GM19351 (cell line): ENCODE measurements around the gene CDK14.
"Not testable (repeated sequence)": the region's sequence is repeated elsewhere in the genome, so short reads cannot be mapped to it uniquely, and the experiment has no call there.

Experiments used
- ATAC-seq: cut with Tn5 transposase; IDR thresholded peaks from one replicate; pipeline ENCODE4 v1.9.1; 2021; ENCODE audit warnings: mild to moderate bottlenecking, moderate library complexity; ENCODE audit not compliant: unreplicated experiment

The CDK14 gene

DNA sequence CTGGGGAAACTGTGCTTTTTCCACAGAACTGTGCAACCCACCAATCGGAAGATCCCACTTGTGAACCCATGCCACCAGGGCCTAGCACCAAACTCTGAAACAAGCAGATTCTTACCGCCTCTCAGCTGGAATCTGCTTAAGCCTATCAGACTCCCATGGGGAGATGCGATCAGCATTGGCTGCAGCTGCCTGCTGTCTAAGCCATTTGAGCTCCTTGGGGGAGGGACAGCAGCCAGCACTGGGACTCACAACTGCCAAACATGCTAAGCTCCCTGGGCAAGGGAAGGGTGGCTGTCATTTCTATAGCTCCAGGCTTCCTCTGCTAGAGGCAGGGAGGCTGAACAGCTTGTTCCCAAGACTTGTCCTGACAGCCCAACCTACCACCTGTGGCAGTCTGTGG lies 283.8 kb downstream of the CDK14 start:
- ATAC-seq, result no peak

- ATAC-seq, result no peak
Observed at GRCh38 chr7:90886416-90886815, 290.3 kb downstream of the CDK14 start.

- no peak for ATAC-seq
Observed at GRCh38 chr7:90889210-90889609, 293.1 kb downstream of the CDK14 start.

DNA sequence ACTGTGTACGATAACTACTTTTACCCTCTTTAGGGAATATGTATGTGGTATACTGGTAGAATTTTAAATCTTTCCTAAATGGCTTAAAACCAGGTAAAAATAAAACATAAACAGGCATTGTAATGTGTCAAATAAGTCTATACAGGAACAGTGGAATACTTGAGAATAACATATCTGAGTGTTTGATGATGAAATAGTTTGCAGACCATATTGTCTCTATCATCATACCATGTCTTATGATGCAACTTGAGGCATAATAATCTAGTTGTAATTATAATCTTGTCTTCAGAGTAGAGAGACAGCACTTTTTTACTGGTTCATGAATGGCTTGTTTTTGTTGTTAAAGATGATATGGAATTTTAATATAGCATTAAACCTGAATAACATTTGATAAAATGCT lies 293.5 kb downstream of the CDK14 start:
- no peak for ATAC-seq

DNA sequence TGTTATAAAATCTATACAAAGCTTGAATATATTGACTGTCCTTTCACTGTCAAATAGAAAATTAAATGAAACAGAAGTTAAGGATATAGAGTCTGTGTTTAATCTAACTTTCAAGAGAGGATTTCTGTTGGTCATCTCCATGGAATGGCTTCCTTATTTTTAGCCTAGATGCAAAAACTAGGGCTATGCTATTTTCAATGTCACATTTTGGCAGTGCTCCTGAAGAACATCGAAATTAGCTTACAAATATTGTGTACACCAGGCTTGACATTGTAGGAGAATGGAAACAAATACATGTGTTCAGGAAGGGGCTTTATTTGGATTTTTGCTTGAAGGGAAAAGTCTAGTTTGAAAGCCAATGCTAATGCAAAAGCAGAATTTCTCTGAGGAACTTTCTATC lies 295.4 kb downstream of the CDK14 start:
- ATAC-seq, result no peak

DNA sequence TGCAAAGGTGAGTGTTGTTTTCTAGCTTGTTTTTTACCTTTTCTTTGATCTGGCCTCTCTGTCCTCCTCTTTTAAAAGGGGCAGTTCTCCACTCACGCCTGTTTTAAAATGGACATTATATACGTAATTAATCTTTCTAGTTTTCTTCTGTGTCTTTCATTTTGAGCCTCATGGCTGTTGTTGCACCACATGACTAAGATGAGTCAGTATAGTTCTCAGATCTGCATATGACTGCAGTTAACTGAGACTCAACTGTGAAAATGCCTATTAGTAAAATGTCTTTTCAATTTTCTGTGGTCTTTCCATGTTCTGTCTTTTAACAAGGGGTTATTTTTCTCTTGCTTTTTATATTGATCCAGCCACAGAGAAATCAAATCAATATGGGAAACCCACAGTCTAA lies 296.1 kb downstream of the CDK14 start:
- ATAC-seq, result peak; percentile 90

GRCh38 chr7:90894122-90894521 lies 298.0 kb downstream of the CDK14 start:
- ATAC-seq, result no peak

DNA sequence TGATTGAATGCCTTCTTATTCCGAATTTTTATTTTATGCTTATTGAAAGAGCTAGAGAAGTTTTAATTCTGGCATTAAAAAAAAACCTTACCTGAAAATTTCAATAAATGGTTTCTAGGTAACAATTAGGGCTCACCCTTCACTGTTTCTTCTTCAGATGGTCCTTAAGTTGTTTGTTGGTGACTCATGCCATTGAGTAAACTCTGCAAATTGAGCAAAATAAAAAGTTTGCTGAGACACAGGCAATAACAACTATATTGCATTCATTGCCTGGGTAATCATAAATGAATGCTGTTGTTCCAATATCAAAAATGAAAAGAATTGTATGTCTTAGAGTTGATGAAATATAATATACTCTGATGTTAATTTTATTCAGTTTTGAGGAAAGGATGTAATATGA lies 300.3 kb downstream of the CDK14 start:
- no peak for ATAC-seq

- peak; percentile 58 for ATAC-seq
Observed at GRCh38 chr7:90897961-90898469, 301.9 kb downstream of the CDK14 start.

- no peak for ATAC-seq
Observed at GRCh38 chr7:90900628-90901356, 304.7 kb downstream of the CDK14 start.

- no peak for ATAC-seq
Observed at GRCh38 chr7:90903841-90904240, 307.7 kb downstream of the CDK14 start.

- no peak for ATAC-seq
Observed at GRCh38 chr7:90910136-90910535, 314.0 kb downstream of the CDK14 start.

DNA sequence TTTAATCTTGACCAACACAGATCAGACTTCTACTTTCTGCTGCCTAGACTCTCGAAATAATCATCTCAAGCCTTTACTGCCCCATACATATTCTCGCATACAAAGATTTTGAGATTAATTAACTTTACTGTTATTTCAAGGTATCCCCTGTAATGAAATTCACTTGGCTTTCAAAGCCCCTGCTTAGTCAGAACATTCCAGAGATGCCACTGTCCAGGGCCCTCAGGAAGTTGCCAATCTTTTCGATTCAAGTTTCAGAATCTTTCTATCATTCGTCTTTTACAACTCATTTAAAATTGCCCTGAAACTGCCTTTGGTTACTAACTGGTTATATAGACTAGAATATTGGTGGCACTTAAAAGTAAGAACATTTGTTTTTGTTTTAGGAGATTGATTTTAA lies 320.2 kb downstream of the CDK14 start:
- no peak for ATAC-seq

DNA sequence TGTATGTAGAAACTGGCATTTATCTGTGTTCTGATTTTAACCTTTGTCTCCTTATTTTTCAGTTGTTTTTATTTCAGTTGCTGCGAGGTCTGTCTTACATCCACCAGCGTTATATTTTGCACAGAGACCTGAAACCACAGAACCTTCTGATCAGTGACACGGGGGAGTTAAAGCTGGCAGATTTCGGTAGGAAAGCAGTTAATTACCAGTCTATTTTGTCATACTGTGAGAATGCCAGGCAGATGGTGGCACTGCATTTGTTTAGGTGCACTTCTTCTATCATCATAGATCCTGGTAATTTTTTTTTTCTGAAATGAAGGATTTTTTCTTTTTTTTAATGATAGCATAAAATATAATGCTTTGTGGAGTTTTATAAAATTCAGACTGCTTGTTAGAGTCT lies 321.4 kb downstream of the CDK14 start:
- ATAC-seq, result no peak

DNA sequence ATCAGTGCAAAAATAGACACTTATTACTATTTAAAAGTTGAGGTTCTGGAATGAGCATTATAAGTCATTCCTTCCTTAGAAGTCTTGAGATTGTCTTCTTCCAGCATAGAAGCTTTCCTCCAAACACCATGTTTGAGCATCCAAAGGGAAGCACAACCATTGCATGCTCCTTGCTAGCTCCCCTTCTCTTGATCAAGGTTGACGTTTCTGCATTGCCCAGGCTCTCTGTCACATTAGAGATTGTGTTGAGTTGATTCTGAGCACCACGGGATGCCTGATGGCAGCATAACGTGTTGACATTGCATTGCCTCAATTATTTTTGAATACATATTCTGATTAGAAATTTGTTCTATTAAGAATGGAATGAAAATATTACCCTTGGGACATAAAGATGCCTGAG lies 322.2 kb downstream of the CDK14 start:
- ATAC-seq, result no peak

- no peak for ATAC-seq
Observed at GRCh38 chr7:90919816-90920215, 323.7 kb downstream of the CDK14 start.

- no peak for ATAC-seq
Observed at GRCh38 chr7:90920336-90920735, 324.2 kb downstream of the CDK14 start.

GRCh38 chr7:90923541-90923997 lies 327.4 kb downstream of the CDK14 start:
- ATAC-seq, result no peak

DNA sequence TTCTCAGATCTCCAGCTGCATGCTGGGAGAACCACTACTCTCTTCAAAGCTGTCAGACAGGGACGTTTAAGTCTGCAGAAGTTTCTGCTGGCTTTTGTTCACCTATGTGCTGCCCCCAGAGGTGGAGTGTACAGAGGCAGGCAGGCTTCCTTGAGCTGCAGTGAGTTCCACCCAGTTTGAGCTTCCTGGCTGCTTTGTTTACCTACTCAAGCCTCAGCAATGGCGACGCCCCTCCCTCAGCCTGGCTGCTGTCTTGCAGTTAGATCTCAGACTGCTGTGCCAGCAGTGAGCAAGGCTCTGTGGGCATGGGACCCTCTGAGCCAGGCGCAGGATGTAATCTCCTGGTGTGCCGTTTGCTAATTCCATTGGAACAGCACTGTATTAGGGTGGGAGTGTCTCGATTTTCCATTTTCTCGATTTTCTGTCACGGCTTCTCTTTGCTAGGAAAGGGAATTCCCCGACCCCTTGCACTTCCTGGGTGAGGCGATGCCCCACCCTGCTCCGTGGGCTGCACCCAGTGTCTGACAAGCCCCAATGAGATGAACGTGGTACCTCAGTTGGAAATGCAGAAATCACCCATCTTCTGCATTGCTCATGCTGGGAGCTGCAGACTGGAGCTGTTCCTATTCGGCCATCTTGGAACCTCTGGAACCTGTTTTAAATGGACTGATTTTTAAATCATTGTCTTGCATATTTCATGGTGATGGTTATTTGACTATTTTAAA lies 332.7 kb downstream of the CDK14 start:
- not testable (repeated sequence) for ATAC-seq

- peak; percentile 99 for ATAC-seq
Observed at GRCh38 chr7:90931986-90932916, 336.1 kb downstream of the CDK14 start.

- ATAC-seq, result no peak
Observed at GRCh38 chr7:90933041-90933440, 336.9 kb downstream of the CDK14 start.
